ENCODE measurements around the gene HCN4.

HCN4 gene

DNA sequence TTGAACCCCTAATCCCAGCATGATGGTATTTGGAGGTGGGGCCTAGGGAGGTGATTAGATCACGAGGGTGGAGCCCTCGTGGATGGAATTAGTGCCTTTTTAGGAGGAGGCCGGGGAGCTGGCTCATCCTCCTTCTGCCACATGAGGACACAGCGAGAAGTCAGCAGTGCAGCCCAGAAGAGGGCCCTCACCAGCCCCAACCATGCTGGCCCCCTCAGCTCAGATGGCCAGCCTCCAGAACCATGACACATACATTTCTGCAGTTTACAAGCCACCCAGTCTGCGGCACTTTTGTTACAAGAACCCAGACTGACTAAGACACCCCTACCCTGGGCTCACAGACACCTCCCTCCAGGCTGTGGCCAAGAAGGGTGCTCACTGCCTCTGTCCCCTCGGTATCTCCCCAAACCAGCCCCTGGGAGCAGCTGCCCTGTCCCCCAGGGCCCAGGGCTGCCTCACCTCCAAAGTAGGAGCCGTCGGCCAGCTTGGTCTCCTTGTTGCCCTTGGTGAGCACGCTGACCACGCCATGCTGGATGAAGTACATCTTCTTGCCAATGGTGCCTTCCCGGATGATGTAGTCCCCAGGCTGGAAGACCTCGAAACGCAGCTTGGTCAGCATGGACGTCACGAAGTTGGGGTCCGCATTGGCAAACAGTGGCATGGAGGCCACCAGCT, 44.1 kb downstream of the HCN4 start:
- no peak for DNase-seq (ENCODE audit: low read depth in 2 of 2)

GRCh38 chr15:73323956-73324355, 44.8 kb downstream of the HCN4 start:
- TF ChIP-seq, protein P1, sequence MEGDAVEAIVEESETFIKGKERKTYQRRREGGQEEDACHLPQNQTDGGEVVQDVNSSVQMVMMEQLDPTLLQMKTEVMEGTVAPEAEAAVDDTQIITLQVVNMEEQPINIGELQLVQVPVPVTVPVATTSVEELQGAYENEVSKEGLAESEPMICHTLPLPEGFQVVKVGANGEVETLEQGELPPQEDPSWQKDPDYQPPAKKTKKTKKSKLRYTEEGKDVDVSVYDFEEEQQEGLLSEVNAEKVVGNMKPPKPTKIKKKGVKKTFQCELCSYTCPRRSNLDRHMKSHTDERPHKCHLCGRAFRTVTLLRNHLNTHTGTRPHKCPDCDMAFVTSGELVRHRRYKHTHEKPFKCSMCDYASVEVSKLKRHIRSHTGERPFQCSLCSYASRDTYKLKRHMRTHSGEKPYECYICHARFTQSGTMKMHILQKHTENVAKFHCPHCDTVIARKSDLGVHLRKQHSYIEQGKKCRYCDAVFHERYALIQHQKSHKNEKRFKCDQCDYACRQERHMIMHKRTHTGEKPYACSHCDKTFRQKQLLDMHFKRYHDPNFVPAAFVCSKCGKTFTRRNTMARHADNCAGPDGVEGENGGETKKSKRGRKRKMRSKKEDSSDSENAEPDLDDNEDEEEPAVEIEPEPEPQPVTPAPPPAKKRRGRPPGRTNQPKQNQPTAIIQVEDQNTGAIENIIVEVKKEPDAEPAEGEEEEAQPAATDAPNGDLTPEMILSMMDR (IDR thresholded peaks at IDR 0.05; ENCODE audit: low read depth, low read length): no peak
- no peak for DNase-seq (ENCODE audit: low read depth in 2 of 2)
- no peak overlapping the region for H3K4me3 ChIP-seq (replicated peaks in 1 of 2; ENCODE audit: low read depth in 2 of 2, low read length in 2 of 2)

More for the DNA sequence above, 44.1 kb downstream of the HCN4 start:
- TF ChIP-seq, protein P1 (IDR thresholded peaks at IDR 0.05; ENCODE audit: low read depth, low read length): no peak
- no peak overlapping the region for H3K4me3 ChIP-seq (replicated peaks in 1 of 2; ENCODE audit: low read depth in 2 of 2, low read length in 2 of 2)

GRCh38 chr15:73323374-73323955, 45.3 kb downstream of the HCN4 start:
- DNase-seq (ENCODE audit: low read depth in 2 of 2): no peak
- TF ChIP-seq, protein P1 (IDR thresholded peaks at IDR 0.05; ENCODE audit: low read depth, low read length): no peak
- H3K4me3 ChIP-seq (replicated peaks in 1 of 2; ENCODE audit: low read depth in 2 of 2, low read length in 2 of 2): no peak overlapping the region

GRCh38 chr15:73322665-73323373, 45.9 kb downstream of the HCN4 start:
- H3K4me3 ChIP-seq (replicated peaks in 1 of 2; ENCODE audit: low read depth in 2 of 2, low read length in 2 of 2): no peak overlapping the region
- TF ChIP-seq, protein P1 (IDR thresholded peaks at IDR 0.05; ENCODE audit: low read depth, low read length): no peak

DNA sequence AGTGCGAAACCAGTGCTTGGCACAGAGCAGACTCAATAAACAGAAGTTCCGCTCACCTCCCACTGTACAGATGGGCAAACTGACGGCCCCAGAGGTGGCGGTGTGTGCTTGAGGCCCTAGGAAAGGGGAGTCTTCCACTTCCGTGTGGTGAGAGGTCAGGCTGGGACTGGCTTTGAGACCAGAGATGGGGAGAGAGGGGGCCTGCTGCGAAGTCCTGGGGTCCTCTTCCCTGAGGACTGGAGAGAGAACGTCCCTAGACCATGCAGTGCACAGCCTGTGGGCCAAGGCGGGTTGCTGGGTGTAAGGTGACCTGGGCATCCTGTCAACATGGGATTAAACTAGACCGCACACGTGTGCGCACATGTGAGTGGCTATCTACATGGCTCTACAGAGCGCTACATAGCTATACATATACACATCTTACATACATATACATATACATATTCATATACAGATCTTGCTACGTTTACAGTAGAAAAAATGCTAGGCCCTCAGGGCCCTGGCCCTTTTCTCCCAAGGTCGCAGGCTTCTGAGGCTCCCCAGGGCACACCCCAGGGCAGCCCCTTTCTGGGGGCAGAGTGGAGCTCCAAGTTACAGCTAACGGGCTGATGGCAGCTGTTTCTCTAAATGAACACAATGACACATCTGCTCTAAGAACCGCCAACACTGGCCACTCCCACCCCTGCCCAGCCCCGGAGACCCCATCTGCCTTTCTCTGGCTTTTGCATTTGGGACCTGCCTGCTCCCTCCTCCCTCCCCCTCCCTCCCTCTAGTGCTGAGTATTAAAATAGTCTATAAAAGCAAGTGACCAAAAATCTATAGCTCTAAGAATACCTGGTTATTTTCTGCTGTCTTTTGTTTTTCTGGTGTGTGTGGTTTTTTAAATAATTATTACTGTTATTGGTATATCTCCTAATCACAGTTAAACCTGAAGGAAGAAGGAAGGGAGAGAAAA, 47.0 kb downstream of the HCN4 start:
- TF ChIP-seq, protein P1 (IDR thresholded peaks at IDR 0.05; ENCODE audit: low read depth, low read length): no peak
- no peak overlapping the region for H3K4me3 ChIP-seq (replicated peaks in 1 of 2; ENCODE audit: low read depth in 2 of 2, low read length in 2 of 2)
- DNase-seq (ENCODE audit: low read depth in 2 of 2): no peak

More at GRCh38 chr15:73322665-73323373, 45.9 kb downstream of the HCN4 start:
- no peak for DNase-seq (ENCODE audit: low read depth in 2 of 2)

GRCh38 chr15:73320619-73321180, 48.1 kb downstream of the HCN4 start:
- no peak overlapping the region for H3K4me3 ChIP-seq (replicated peaks in 1 of 2; ENCODE audit: low read depth in 2 of 2, low read length in 2 of 2)
- no peak for DNase-seq (ENCODE audit: low read depth in 2 of 2)
- TF ChIP-seq, protein P1 (IDR thresholded peaks at IDR 0.05; ENCODE audit: low read depth, low read length): no peak

All from cardiac fibroblast (primary cell).